Nephron (organoid): ENCODE data around the gene ADGRL1.
"Not testable (repeated sequence)": the region's sequence is repeated elsewhere in the genome, so short reads cannot be mapped to it uniquely, and the experiment has no call there.

ENCODE experiments used
- H3K27ac Mint-ChIP-seq, 3 experiments: 2 replicates each; pipeline ENCODE4 v1.8.0; 2020; ENCODE audit warnings: mixed read lengths in 3 of 3, mild to moderate bottlenecking in 2 of 3, moderate library complexity in 1 of 3
- H3K27me3 Mint-ChIP-seq: 2 replicates; pipeline ENCODE4 v1.8.0; 2021; ENCODE audit warnings: low read depth, mild to moderate bottlenecking, moderate library complexity, mixed read lengths
- H3K36me3 Mint-ChIP-seq: 2 replicates; pipeline ENCODE4 v1.8.0; 2020; ENCODE audit warnings: low read depth, mixed read lengths
- H3K4me1 Mint-ChIP-seq: 2 replicates; pipeline ENCODE4 v1.8.0; 2020; ENCODE audit warnings: mixed read lengths
- H3K4me3 Mint-ChIP-seq, 3 experiments: 2 replicates each; pipeline ENCODE4 v1.8.0; 2020; ENCODE audit warnings: mild to moderate bottlenecking in 3 of 3, mixed read lengths in 3 of 3, moderate library complexity in 2 of 3
- H3K9me3 Mint-ChIP-seq: 2 replicates; pipeline ENCODE4 v1.8.0; 2020; ENCODE audit warnings: mixed read lengths
- TF ChIP-seq, protein P1 (sequence below), 3 experiments: fragments of 200-600 bp; sonication (generic); IDR thresholded peaks; one replicate each; pipeline ENCODE4 v1.5.0; 2021; ENCODE audit warnings: antibody characterized with exemption in 3 of 3; ENCODE audit not compliant: unreplicated experiment in 3 of 3

Gene ADGRL1

DNA sequence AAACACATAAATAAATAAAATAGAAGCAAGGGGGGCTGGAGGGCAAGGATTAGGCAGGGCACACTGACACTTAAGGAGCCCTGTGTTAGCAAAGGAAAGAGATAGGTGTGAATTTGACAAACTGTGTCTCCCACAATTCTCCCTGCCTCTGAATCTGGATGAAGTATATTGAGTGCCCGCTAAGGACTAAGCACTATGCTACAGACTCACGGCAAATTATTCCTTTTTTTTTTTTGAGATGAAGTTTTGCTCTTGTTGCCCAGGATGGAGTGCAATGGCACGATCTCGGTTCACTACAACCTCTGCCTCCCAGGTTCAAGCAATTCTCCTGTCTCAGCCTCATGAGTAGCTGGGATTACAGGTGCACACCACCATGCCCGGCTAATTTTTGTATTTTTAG, 38.4 kb upstream of the ADGRL1 start:
- not testable (repeated sequence) for H3K27me3 Mint-ChIP-seq, H3K4me1 Mint-ChIP-seq, H3K36me3 Mint-ChIP-seq, H3K4me3 Mint-ChIP-seq, H3K9me3 Mint-ChIP-seq, H3K27ac Mint-ChIP-seq

DNA sequence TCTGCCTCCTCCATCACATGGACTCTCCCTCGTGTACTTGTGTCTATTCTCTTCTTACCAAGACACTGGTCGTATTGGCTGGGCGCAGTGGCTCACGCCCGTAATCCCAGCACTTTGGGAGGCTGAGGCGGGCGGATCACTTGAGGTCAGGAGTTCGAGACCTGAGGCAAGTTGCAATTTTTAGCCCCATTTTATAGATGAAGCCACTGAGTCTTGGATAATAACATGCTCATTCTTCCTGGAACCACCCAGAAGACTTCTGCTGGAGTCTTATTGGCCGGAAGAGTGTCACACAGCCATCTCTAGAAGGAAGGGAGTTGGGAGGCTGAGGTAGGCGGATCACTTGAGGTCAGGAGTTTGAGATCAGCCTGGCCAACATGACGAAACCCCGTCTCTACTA, 37.7 kb upstream of the ADGRL1 start:
- H3K9me3 Mint-ChIP-seq, H3K27me3 Mint-ChIP-seq, H3K4me1 Mint-ChIP-seq, H3K36me3 Mint-ChIP-seq, H3K27ac Mint-ChIP-seq, H3K4me3 Mint-ChIP-seq: not testable (repeated sequence)

DNA sequence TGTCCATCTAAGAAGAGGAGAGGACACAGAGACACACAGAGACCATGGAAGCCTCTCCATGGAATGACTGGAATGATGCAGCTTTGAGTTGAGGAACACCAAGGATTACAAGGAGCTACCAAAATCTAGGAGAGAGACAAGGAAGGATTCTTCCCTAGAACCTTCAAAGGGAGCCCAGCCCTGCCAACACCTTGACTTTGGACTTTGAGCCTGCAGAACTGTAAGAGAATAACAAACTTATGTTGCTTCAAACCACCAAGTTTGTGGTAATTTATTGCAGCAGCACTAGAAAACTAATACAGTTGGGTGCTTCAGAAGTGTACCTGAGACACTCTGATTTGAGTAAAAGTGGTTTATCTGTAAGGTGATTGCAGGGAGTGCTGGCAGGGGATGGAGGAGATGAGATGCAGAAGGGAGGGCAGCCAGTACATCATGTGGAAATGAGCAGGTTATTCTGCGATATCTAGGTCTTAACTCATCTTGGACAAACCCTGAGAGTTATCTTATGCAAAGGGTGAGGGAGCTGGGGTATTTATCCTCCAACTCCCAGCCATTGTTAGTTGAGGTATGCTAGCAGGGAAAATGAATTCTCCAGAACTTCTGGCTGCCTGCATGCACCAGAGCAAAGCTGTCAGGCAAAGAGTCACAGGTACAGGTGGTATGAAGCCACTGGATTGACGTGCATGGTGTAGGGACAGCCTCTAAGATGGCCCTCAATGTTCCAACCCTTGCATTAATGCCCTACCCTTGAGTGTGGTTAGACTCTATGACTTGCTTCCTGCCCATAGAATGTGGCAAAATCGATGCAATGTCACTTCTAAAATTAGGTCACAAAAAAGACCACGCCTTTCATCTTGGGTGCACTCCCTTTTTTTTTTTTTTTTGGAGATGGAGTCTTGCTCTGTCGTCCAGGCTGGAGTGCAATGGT, 31.3 kb upstream of the ADGRL1 start:
- peaks cover 7% of the 10 kb centered on the region for H3K27me3 Mint-ChIP-seq
- H3K36me3 Mint-ChIP-seq: peaks cover 3% of the 10 kb centered on the region
- no peak overlapping the region for H3K4me3 Mint-ChIP-seq
- H3K9me3 Mint-ChIP-seq: peaks cover 2% of the 10 kb centered on the region
- H3K4me1 Mint-ChIP-seq: no peaks in the 10 kb centered on the region
- TF ChIP-seq, protein P1, sequence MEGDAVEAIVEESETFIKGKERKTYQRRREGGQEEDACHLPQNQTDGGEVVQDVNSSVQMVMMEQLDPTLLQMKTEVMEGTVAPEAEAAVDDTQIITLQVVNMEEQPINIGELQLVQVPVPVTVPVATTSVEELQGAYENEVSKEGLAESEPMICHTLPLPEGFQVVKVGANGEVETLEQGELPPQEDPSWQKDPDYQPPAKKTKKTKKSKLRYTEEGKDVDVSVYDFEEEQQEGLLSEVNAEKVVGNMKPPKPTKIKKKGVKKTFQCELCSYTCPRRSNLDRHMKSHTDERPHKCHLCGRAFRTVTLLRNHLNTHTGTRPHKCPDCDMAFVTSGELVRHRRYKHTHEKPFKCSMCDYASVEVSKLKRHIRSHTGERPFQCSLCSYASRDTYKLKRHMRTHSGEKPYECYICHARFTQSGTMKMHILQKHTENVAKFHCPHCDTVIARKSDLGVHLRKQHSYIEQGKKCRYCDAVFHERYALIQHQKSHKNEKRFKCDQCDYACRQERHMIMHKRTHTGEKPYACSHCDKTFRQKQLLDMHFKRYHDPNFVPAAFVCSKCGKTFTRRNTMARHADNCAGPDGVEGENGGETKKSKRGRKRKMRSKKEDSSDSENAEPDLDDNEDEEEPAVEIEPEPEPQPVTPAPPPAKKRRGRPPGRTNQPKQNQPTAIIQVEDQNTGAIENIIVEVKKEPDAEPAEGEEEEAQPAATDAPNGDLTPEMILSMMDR (IDR thresholded peaks at IDR 0.05; ENCODE audit: unreplicated experiment in 3 of 3): no peak
- no peak overlapping the region for H3K27ac Mint-ChIP-seq

DNA sequence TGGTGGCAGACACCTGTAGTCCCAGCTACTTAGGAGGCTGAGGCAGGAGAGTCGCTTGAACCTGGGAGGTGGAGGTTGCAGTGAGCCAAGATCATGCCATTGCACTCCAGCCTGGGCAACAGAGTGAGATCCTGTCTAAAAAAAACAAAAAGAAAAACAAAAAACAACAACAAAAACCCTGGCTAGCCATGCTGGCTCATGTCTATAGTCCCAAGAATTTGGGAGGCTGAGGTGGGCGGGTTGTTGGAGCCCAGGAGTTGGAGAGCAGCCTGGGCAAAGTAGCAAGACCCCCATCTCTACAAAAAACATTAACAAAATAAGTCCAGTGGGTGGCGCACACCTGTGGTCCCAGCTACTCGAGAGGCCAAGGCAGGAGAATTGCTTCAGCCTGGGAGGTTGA, 27.0 kb upstream of the ADGRL1 start:
- not testable (repeated sequence) for H3K27me3 Mint-ChIP-seq, H3K4me3 Mint-ChIP-seq, H3K27ac Mint-ChIP-seq, H3K36me3 Mint-ChIP-seq, H3K9me3 Mint-ChIP-seq
- H3K4me1 Mint-ChIP-seq: peaks cover 11% of the 10 kb centered on the region

DNA sequence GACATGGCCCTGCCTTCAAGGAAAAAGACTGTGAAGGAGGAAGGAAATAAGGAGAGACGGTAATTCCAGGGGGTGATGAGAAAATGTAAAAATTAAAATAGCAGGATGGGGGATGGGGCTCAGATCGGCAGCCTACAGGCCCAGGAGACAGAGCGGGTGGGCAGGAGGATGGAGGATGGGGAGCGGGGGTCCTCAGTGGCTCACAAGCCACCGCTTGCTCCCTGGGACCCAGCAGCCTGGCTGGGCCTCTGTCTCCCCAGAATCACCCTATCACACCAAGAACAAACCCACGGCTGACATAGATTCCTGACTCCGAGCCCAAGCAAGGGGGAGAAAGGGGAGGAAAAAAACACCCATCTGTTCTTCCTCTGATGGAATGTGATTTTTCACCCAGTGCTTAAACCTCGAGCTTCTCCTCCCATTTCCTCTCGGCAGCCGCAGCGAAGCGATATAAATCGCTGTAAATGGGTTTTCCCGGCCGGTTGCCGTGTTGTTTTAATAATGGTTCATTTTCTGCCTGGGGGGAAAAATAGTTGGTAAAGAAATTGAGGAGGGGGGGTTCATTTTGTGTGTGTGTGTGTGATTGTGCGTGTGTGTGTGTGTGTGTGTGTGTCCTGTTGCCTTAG, 22.6 kb upstream of the ADGRL1 start:
- not testable (repeated sequence) for H3K27me3 Mint-ChIP-seq, H3K9me3 Mint-ChIP-seq, H3K36me3 Mint-ChIP-seq
- H3K4me1 Mint-ChIP-seq: peaks cover 22% of the 10 kb centered on the region
- H3K4me3 Mint-ChIP-seq: peak overlapping the region; percentile 34 to 40 (median 40)
- peak overlapping the region; percentile 92 to 95 (median 95) for H3K27ac Mint-ChIP-seq

DNA sequence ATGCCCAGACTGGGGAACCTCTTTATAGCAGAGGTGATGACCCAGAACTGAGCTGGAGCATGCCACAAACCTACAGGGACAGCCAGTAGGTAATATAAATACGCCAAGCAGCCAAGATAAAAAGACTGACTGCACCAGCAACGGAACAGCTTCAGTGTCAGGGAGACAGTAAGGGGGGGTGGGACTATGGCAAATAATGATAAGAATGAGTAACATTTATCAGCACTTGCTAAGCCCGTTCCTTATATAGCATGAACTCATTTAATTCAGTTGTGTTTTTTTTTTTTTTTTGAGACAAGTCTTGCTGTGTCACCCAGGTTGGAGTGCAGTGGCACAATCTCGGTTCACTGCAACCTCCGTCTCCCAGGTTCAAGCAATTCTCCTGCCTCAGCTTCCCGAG, 20.5 kb upstream of the ADGRL1 start:
- H3K4me1 Mint-ChIP-seq: peaks cover 22% of the 10 kb centered on the region
- H3K27me3 Mint-ChIP-seq: not testable (repeated sequence)

DNA sequence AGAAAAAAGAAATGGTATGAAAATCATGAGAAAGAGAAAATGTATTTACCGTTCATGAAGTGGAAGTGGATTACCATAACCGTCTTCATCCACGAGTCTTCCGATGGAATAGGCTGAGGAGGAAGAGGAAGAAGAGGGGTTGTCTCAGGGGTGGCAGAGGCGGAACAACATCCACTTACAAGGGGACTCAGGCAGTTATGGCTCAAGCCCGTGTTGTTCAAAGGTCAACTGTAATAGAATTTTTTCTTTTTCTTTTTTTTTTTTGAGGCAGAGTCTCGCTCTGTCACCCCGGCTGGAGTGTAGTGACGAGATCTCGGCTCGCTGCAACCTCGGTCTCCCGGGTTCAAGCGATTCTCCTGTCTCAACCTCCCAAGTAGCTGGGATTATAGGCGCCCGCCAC, 16.9 kb upstream of the ADGRL1 start:
- no peaks in the 10 kb centered on the region for H3K36me3 Mint-ChIP-seq
- peak overlapping the region in 2 of 3 experiments; percentile 32 to 58 for H3K27ac Mint-ChIP-seq
- H3K9me3 Mint-ChIP-seq: no peaks in the 10 kb centered on the region
- H3K4me1 Mint-ChIP-seq: peaks cover 16% of the 10 kb centered on the region
- TF ChIP-seq, protein P1 (IDR thresholded peaks at IDR 0.05; ENCODE audit: unreplicated experiment in 3 of 3): no peak
- no peak overlapping the region for H3K4me3 Mint-ChIP-seq
- no peaks in the 10 kb centered on the region for H3K27me3 Mint-ChIP-seq

More for the DNA sequence above, 20.5 kb upstream of the ADGRL1 start:
- peak overlapping the region in 1 of 3 experiments; percentile 98 for H3K27ac Mint-ChIP-seq
- not testable (repeated sequence) for H3K36me3 Mint-ChIP-seq, H3K9me3 Mint-ChIP-seq, H3K4me3 Mint-ChIP-seq

DNA sequence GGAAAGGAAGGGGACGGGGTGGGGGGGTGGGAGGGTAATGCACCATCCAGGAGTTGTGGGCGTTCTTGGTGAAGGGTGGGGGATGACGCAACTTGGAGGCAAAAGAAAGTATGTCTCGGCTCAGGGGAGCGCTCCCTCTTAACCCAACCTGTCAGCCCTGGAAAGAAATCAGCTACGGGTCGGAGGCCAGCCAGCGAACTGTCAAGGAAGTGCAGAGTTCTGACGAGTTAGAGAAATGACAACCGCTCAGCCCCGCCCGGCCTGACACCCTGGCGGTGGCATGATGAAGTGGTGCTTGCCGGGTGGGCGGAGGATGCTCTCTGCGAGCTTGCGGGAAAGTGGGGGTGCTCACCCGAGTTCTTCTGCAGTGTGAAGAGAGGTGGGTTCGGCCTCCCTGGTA, 15.4 kb upstream of the ADGRL1 start:
- H3K36me3 Mint-ChIP-seq: not testable (repeated sequence)

More for the DNA sequence above, 15.4 kb upstream of the ADGRL1 start:
- Mint-ChIP-seq H3K4me1 (peaks cover 14% of the 10 kb centered on the region), H3K27ac (peak overlapping the region in 1 of 3 experiments; percentile 60), H3K4me3 (peak overlapping the region in 1 of 3 experiments; percentile 21)
- TF ChIP-seq, protein P1 (IDR thresholded peaks at IDR 0.05; ENCODE audit: unreplicated experiment in 3 of 3): peak in 2 of 3 experiments; percentile 36 to 50
- not testable (repeated sequence) for H3K9me3 Mint-ChIP-seq, H3K27me3 Mint-ChIP-seq
